Measurements from ENCODE around the gene SEM1.
"Not testable (repeated sequence)": the region's sequence is repeated elsewhere in the genome, so short reads cannot be mapped to it uniquely, and the experiment has no call there.

The SEM1 gene

DNA sequence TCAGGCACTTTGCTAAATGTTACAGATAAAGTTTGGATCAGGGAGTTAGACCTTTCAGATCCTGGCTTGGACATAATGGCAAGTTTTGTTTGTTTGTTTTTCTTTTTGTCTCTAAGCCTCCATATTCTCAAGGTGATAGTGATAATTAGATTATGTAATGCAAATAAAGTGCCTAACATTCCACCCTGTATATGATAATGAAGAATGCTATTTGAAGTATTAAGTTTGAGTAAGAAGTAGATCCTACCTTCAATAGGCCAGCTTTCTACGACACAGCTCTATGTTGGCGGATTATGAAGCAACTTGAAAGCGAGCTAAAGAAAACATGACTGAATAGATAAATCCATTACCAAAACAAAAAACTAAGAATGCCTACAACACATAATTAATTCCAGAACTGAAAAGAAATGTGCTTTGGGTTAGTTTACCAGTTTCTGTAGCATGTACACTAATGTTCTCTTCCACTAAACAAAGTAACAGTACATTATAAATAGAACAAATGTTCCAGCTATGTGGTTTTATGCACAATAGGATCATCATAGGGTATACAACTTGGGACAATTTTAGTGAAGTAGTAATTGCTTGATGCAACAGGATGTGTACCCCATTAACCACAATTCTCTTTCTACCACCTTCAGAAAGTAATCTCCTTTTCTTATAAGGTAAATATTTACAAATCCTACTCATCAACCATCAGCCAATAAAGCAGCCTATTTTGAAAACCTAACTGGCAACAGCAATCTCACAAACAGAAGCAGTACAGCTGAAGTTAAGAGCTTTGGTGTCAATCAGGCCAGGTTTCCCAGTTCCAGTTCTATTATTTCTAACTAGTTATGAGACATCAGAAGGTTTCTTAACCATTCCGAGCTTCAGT, 1.5 kb downstream of the SEM1 start:
- DNase-seq (ENCODE audit: low read depth in 2 of 3, low spot score in 1 of 3), result no peak

GRCh38 chr7:96701258-96701657, 8.4 kb downstream of the SEM1 start:
- no peak for DNase-seq (ENCODE audit: low read depth in 2 of 3, low spot score in 1 of 3)

GRCh38 chr7:96700516-96700915, 9.1 kb downstream of the SEM1 start:
- no peak for DNase-seq (ENCODE audit: low read depth in 2 of 3, low spot score in 1 of 3)

DNA sequence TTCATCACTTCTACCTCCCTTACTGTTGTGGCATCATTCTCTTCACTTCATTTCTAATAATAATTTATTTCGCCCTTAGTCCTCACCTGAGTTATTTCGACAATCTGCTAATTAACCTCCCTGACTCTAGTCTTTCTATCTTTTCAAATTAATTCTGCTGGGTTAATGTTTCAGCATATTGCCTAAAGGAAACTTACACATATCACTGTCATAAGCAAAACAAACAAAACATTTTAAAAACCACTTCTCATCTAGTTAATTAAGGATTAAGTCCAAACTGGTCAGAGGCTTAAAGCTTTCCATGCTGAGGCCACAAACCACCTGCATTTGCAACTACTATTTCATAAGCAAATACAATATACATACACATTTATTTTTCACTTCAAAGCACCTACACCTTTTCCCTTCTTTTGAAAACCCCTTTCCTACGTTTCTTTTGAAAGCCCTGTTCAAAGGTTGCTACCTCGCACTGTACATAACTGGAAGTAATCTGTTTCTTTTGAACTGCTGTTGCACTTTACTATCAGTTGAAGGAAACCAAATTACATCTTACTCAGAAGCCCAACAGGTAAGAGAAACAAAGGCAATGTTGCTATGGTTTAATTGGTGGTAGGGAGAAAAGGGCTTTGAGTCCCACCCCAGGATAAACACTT, 10.3 kb downstream of the SEM1 start:
- no peak for DNase-seq (ENCODE audit: low read depth in 2 of 3, low spot score in 1 of 3)

GRCh38 chr7:96698449-96698848, 11.2 kb downstream of the SEM1 start:
- not testable (repeated sequence) for DNase-seq (ENCODE audit: low read depth in 2 of 3, low spot score in 1 of 3)

GRCh38 chr7:96697822-96698221, 11.8 kb downstream of the SEM1 start:
- DNase-seq (ENCODE audit: low read depth in 2 of 3, low spot score in 1 of 3), result no peak

GRCh38 chr7:96695581-96695980, 14.1 kb downstream of the SEM1 start:
- DNase-seq (ENCODE audit: low read depth in 2 of 3, low spot score in 1 of 3), result no peak

- no peak for DNase-seq (ENCODE audit: low read depth in 2 of 3, low spot score in 1 of 3)
Measured at GRCh38 chr7:96694082-96694481, 15.6 kb downstream of the SEM1 start.

DNA sequence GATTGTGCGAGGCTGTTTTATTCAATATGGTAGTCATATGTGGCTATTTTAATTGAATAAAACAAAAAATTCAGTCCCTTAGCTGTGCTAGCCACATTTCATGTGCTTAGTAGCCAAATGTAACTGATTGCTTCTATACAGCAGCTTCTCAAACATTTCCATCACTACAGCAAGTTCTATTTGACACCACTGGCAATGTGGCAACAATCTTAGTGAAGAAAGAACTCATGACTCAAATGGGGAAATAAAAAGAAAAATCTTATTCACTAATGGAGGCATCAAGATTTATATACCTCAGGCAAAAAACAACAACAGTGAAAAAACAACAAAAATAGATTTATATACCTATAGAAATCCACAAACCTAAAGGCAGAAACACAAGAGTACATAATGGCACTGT, 17.9 kb downstream of the SEM1 start:
- DNase-seq (ENCODE audit: low read depth in 2 of 3, low spot score in 1 of 3), result no peak

DNA sequence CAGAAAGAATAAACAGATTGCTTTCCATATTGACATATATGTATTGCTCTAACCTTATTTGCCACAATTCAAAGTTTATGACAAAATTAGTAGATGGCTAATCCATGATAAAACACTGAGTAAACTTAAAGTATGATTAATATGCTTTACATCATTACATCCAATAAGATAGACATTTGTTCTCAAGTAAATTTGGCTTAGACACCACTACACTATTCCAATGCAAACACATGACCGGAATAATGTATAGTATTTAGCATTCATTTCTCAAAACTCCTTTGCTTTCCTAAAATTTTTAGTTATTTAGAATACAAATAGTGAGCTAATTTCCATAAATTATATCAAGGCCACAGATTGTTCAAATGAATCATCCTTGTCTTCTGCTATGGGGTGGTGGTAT, 20.2 kb downstream of the SEM1 start:
- DNase-seq (ENCODE audit: low read depth in 2 of 3, low spot score in 1 of 3), result no peak

DNA sequence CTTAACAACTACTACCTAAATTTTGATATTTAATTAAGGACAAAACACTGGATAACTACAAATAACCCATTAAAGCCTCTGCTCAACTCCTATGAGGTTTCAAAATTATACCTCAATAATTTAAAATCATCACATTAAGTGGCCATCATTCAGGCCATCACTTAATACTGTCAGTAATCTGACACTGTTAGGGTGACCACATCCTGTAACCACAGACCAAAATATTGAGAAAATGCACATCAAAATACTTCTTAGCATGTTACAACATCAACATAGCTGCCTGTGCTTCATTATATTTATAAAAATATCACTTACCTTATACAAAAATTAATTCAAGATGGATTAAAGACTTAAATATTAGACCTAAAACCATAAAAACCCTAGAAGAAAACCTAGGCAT, 23.3 kb downstream of the SEM1 start:
- no peak for DNase-seq (ENCODE audit: low read depth in 2 of 3, low spot score in 1 of 3)

DNA sequence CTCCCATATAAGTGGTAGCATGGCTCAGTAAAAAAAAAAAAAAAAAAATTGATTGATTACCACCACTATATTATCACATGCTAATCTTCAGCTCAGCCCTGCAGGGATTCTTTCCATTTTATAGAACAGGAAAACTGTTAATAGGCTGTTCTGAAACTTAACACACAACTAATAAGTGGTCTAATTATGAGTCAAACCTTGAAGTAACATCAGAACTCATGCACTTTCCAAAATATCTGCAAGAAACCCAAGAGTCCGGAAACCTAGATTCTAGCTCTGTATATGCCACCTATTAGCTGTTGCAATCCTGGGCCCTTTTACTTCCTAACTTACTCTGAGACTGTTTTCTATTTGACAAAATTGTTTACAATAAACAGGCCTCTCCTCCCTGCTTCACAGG, 23.9 kb downstream of the SEM1 start:
- DNase-seq (ENCODE audit: low read depth in 2 of 3, low spot score in 1 of 3), result no peak

GRCh38 chr7:96685353-96685752, 24.3 kb downstream of the SEM1 start:
- no peak for DNase-seq (ENCODE audit: low read depth in 2 of 3, low spot score in 1 of 3)

GRCh38 chr7:96679886-96680285, 29.8 kb downstream of the SEM1 start:
- no peak for DNase-seq (ENCODE audit: low read depth in 2 of 3, low spot score in 1 of 3)

- DNase-seq (ENCODE audit: low read depth in 2 of 3, low spot score in 1 of 3), result no peak
Measured at GRCh38 chr7:96676919-96677318, 32.7 kb downstream of the SEM1 start.

- DNase-seq (ENCODE audit: low read depth in 2 of 3, low spot score in 1 of 3), result no peak
Measured at GRCh38 chr7:96675548-96675947, 34.1 kb downstream of the SEM1 start.

- no peak for DNase-seq (ENCODE audit: low read depth in 2 of 3, low spot score in 1 of 3)
Measured at GRCh38 chr7:96674565-96674964, 35.1 kb downstream of the SEM1 start.

GRCh38 chr7:96671854-96672253, 37.8 kb downstream of the SEM1 start:
- DNase-seq (ENCODE audit: low read depth in 2 of 3, low spot score in 1 of 3), result no peak

GRCh38 chr7:96670338-96671289, 39.0 kb downstream of the SEM1 start:
- no peak for DNase-seq (ENCODE audit: low read depth in 2 of 3, low spot score in 1 of 3)

DNA sequence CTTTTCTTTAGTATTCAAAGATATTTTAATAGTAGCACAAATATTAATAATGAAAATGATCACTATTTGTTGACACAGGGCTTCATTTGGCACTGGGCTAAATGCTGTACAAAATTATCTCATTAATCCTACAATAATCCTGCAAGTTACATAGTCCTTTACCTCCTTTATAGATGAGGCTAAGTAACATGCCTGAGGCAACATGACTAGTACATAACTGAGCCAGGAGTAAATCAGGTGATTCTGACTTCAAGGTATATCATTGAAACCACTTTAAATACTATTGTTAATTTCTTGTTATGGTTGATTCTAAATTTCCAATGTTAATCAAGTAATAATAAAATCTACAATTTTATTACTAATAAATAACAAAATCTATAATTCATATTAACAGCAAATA, 39.8 kb downstream of the SEM1 start:
- DNase-seq (ENCODE audit: low read depth in 2 of 3, low spot score in 1 of 3), result no peak

GRCh38 chr7:96667026-96667425, 42.6 kb downstream of the SEM1 start:
- DNase-seq (ENCODE audit: low read depth in 2 of 3, low spot score in 1 of 3), result no peak

- no peak for DNase-seq (ENCODE audit: low read depth in 2 of 3, low spot score in 1 of 3)
Measured at GRCh38 chr7:96665689-96666088, 44.0 kb downstream of the SEM1 start.

Data from stimulated activated CD4-positive, alpha-beta T cell treated with anti-CD3 and anti-CD28 coated beads, Interleukin-12 subunit alpha, Interleukin-12 subunit beta, amount 100 ng/mL, for 48 hours (primary cell).